ACC112 (cell line): ENCODE data around the gene LRBA.

Source experiments
- H2AFZ ChIP-seq: fragments of 200-600 bp; sonication (generic); one replicate; pipeline ENCODE4 v1.6.0; 2017; ENCODE audit warnings: antibody characterized with exemption, low read length; ENCODE audit not compliant: unreplicated experiment
- H3K27ac ChIP-seq: fragments of 200-600 bp; sonication (generic); 2 replicates; pipeline ENCODE4 v1.5.1; 2014; ENCODE audit warnings: low read depth, mild to moderate bottlenecking, antibody characterized with exemption, low read length, moderate library complexity
- H3K27me3 ChIP-seq: fragments of 200-600 bp; sonication (generic); 2 replicates; pipeline ENCODE4 v1.6.1; 2014; ENCODE audit warnings: mild to moderate bottlenecking, antibody characterized with exemption, low read length, moderate library complexity, mixed read lengths; ENCODE audit not compliant: insufficient read depth
- H3K36me3 ChIP-seq: fragments of 200-600 bp; sonication (generic); 2 replicates; pipeline ENCODE4 v1.6.1; 2016; ENCODE audit warnings: mild to moderate bottlenecking, antibody characterized with exemption, low read length, moderate library complexity, mixed read lengths; ENCODE audit not compliant: insufficient read depth
- H3K4me1 ChIP-seq: fragments of 200-600 bp; sonication (generic); one replicate; pipeline ENCODE4 v1.6.1; 2016; ENCODE audit warnings: low read length, mixed read lengths; ENCODE audit not compliant: insufficient read depth, unreplicated experiment, control insufficient read depth
- H3K4me3 ChIP-seq: fragments of 200-600 bp; sonication (generic); 2 replicates; pipeline ENCODE4 v1.5.1; 2014; ENCODE audit warnings: mild to moderate bottlenecking, low read depth, low read length
- H3K79me2 ChIP-seq: fragments of 200-600 bp; sonication (generic); one replicate; pipeline ENCODE4 v1.6.0; 2016; ENCODE audit warnings: low read length; ENCODE audit not compliant: control insufficient read depth, unreplicated experiment, insufficient read depth

Gene LRBA

GRCh38 chr4:150305995-150306394, 709.1 kb downstream of the LRBA start:
- Histone ChIP-seq H3K79me2 (no peaks in the 10 kb centered on the region), H2AFZ (peak overlapping the region; percentile 15), H3K4me1 (peaks cover 64% of the 10 kb centered on the region), H3K27me3 (no peaks in the 10 kb centered on the region), H3K36me3 (peaks cover 4% of the 10 kb centered on the region; the same call in 1 of the 2 replicates), H3K4me3 (peak overlapping the region; percentile 47; the same call in 1 of the 2 replicates), H3K27ac (peak overlapping the region; percentile 89)

- no peak overlapping the region for H3K4me3 ChIP-seq
- H3K79me2 ChIP-seq: no peaks in the 10 kb centered on the region
- no peaks in the 10 kb centered on the region for H3K27me3 ChIP-seq
- H3K4me1 ChIP-seq: peaks cover 42% of the 10 kb centered on the region
- peaks cover 4% of the 10 kb centered on the region; the same call in 1 of the 2 replicates for H3K36me3 ChIP-seq
- peak overlapping the region; percentile 70 for H3K27ac ChIP-seq
- H2AFZ ChIP-seq: peak overlapping the region; percentile 3
Observed at GRCh38 chr4:150302553-150302952, 712.5 kb downstream of the LRBA start.

GRCh38 chr4:150299816-150300215, 715.3 kb downstream of the LRBA start:
- H3K27ac ChIP-seq: no peak overlapping the region
- H3K4me1 ChIP-seq: peaks cover 22% of the 10 kb centered on the region
- H2AFZ ChIP-seq: no peak overlapping the region
- H3K79me2 ChIP-seq: no peaks in the 10 kb centered on the region
- no peaks in the 10 kb centered on the region for H3K27me3 ChIP-seq
- H3K36me3 ChIP-seq: peaks cover 2% of the 10 kb centered on the region; the same call in 1 of the 2 replicates
- H3K4me3 ChIP-seq: no peak overlapping the region

GRCh38 chr4:150297861-150298474, 717.1 kb downstream of the LRBA start:
- Histone ChIP-seq H2AFZ (no peak overlapping the region), H3K27ac (no peak overlapping the region), H3K36me3 (no peaks in the 10 kb centered on the region; the same call in 1 of the 2 replicates), H3K79me2 (no peaks in the 10 kb centered on the region), H3K27me3 (no peaks in the 10 kb centered on the region), H3K4me1 (peaks cover 18% of the 10 kb centered on the region), H3K4me3 (no peak overlapping the region)

GRCh38 chr4:150289881-150290280, 725.2 kb downstream of the LRBA start:
- Histone ChIP-seq H3K4me1 (no peaks in the 10 kb centered on the region), H3K27ac (no peak overlapping the region)

GRCh38 chr4:150289198-150289597, 725.9 kb downstream of the LRBA start:
- no peaks in the 10 kb centered on the region for H3K79me2 ChIP-seq
- no peaks in the 10 kb centered on the region for H3K27me3 ChIP-seq
- peaks cover under 1% of the 10 kb centered on the region for H3K4me1 ChIP-seq
- H3K36me3 ChIP-seq: peaks cover 4% of the 10 kb centered on the region; the same call in 1 of the 2 replicates
- H2AFZ ChIP-seq: peak overlapping the region; percentile 7
- H3K4me3 ChIP-seq: no peak overlapping the region
- no peak overlapping the region for H3K27ac ChIP-seq

More at GRCh38 chr4:150289881-150290280, 725.2 kb downstream of the LRBA start:
- Histone ChIP-seq H3K36me3 (peaks cover 4% of the 10 kb centered on the region; the same call in 1 of the 2 replicates), H3K4me3 (no peak overlapping the region), H2AFZ (no peak overlapping the region), H3K27me3 (no peaks in the 10 kb centered on the region), H3K79me2 (no peaks in the 10 kb centered on the region)

- Histone ChIP-seq H3K27me3 (no peaks in the 10 kb centered on the region), H3K36me3 (no peaks in the 10 kb centered on the region), H3K4me1 (peaks cover 10% of the 10 kb centered on the region), H3K4me3 (no peak overlapping the region), H2AFZ (no peak overlapping the region), H3K79me2 (no peaks in the 10 kb centered on the region), H3K27ac (no peak overlapping the region)
Observed at GRCh38 chr4:150286656-150287055, 728.4 kb downstream of the LRBA start.

- peak overlapping the region; percentile 74 for H3K27ac ChIP-seq
- no peaks in the 10 kb centered on the region for H3K27me3 ChIP-seq
- no peaks in the 10 kb centered on the region for H3K36me3 ChIP-seq
- H3K4me3 ChIP-seq: peak overlapping the region; percentile 53
- no peaks in the 10 kb centered on the region for H3K79me2 ChIP-seq
- H3K4me1 ChIP-seq: peaks cover 28% of the 10 kb centered on the region
- H2AFZ ChIP-seq: no peak overlapping the region
Observed at GRCh38 chr4:150283689-150284088, 731.4 kb downstream of the LRBA start.

- no peak overlapping the region for H2AFZ ChIP-seq
- H3K79me2 ChIP-seq: no peaks in the 10 kb centered on the region
- peaks cover 28% of the 10 kb centered on the region for H3K4me1 ChIP-seq
- no peaks in the 10 kb centered on the region for H3K27me3 ChIP-seq
- peaks cover 3% of the 10 kb centered on the region; the same call in 1 of the 2 replicates for H3K36me3 ChIP-seq
- no peak overlapping the region for H3K4me3 ChIP-seq
- peak overlapping the region; percentile 61 for H3K27ac ChIP-seq
Observed at GRCh38 chr4:150280975-150281374, 734.1 kb downstream of the LRBA start.

- H3K4me1 ChIP-seq: peaks cover 28% of the 10 kb centered on the region
- H3K79me2 ChIP-seq: no peaks in the 10 kb centered on the region
- H3K27me3 ChIP-seq: no peaks in the 10 kb centered on the region
- peaks cover 3% of the 10 kb centered on the region; the same call in 1 of the 2 replicates for H3K36me3 ChIP-seq
- peak overlapping the region; percentile 61 for H3K27ac ChIP-seq
- no peak overlapping the region for H2AFZ ChIP-seq
- H3K4me3 ChIP-seq: no peak overlapping the region
Observed at GRCh38 chr4:150280081-150280895, 734.8 kb downstream of the LRBA start.
